ENCODE measurements around the gene CCNE1. TPM values are rescaled to one million over a fixed set of nuclear protein-coding genes. Genes with fewer than 3 reads are reported as not detected.

The CCNE1 gene
- total RNA-seq, 1 experiment from 2014 or later = 40.2 TPM

DNA sequence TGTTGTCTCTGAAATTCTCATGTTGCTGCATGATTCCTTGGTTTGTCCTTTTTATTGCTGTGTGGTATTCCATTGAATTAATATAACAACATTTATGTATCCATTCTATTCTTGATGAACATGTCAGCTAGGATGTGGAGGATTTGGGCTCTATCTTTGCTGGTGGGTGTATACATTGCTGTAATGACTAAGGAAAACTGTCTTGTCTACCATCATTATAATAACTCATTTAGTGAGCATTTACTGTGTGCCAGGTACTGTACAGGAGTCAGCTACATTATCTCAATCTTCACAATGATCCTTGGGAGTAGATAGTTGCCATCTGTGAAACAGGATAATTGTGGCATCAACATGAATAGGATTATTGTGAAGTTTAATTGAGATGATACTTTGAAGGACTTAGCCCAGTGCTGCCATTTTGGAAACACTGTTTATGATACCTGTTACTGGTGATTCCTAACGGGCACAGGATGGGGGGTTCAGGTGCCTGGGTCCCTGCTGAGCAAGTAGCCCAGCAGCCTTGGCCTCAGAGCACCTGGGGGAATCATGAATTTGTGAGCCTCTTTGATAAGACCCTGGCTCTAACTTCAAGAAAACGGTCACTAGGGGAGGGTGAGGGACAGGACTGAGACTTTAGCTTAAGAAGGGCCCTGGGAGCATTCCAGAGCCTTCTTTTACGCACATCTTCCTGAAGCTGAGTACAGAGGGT lies 1.8 kb upstream of the CCNE1 start:
- no peaks in the 10 kb centered on the region for H3K79me1 ChIP-seq (ENCODE audit: insufficient read depth, low read depth, low read length, poor library complexity, severe bottlenecking)
- no peaks in the 10 kb centered on the region for H3K9me3 ChIP-seq (ENCODE audit: control insufficient read depth, low read depth, low read length)
- H3K27ac ChIP-seq (ENCODE audit: insufficient read length, low read depth, low read length) = no peak overlapping the region
- Mint-ChIP-seq H3K36me3 (ENCODE audit: insufficient read depth in 1 of 3, low read depth in 3 of 3) (peaks cover 6 to 12% (median 9%) of the 10 kb centered on the region in 3 experiments), H3K27me3 (ENCODE audit: low read depth) (peaks cover 7% of the 10 kb centered on the region), H3K9me3 (no peaks in the 10 kb centered on the region; a peak in 1 of 5 replicates), H3K4me3 (peak overlapping the region in 1 of 2 experiments; percentile 89; a peak in 1 of 5 replicates), H3K4me1 (peaks cover 0 to 14% of the 10 kb centered on the region in 2 experiments; a peak in 3 of 4 replicates), H3K27ac (no peak overlapping the region)
- peaks cover 5% of the 10 kb centered on the region for H3K23me2 ChIP-seq (ENCODE audit: insufficient read length, low read depth, low read length, poor library complexity, severe bottlenecking)
- H2AK5ac ChIP-seq (ENCODE audit: insufficient read length, low read length) = no peak overlapping the region
- no peak overlapping the region for H2BK20ac ChIP-seq (ENCODE audit: low read depth, low read length, poor library complexity, severe bottlenecking)
- H4K5ac ChIP-seq (ENCODE audit: insufficient read length, low read depth, low read length) = no peak overlapping the region
- H2BK120ac ChIP-seq (ENCODE audit: low read depth, low read length, poor library complexity, severe bottlenecking) = no peak overlapping the region
- H4K8ac ChIP-seq (replicated peaks; ENCODE audit: insufficient read length, low read depth, low read length) = no peak overlapping the region
- no peaks in the 10 kb centered on the region for H4K20me1 ChIP-seq (ENCODE audit: control insufficient read depth, insufficient read depth, insufficient read length)
- no peak overlapping the region for H2BK12ac ChIP-seq (ENCODE audit: insufficient read length, low read depth, low read length)
- no peak overlapping the region for H3K23ac ChIP-seq (ENCODE audit: insufficient read length, low read depth, low read length)
- no peak overlapping the region for H3T11ph ChIP-seq (ENCODE audit: low read length)
- H3K27me3 ChIP-seq (ENCODE audit: insufficient read depth, low read length) = no peaks in the 10 kb centered on the region
- no peak for DNase-seq
- H2BK5ac ChIP-seq (ENCODE audit: insufficient read length, low read length) = no peak overlapping the region
- H2BK15ac ChIP-seq (ENCODE audit: low read depth, low read length) = no peak overlapping the region
- no peak overlapping the region for H3K18ac ChIP-seq (ENCODE audit: insufficient read length, low read depth, low read length)
- H3K9ac ChIP-seq (ENCODE audit: extremely low read depth, insufficient read length, low read length) = no peak overlapping the region
- no CpG with 5 or more reads among the region's 3 CpGs for WGBS (ENCODE audit: extremely low coverage, insufficient read length, low lambda C conversion rate)
- no peak overlapping the region for H3K4me2 ChIP-seq (ENCODE audit: insufficient read depth, insufficient read length, low read length)
- H3K56ac ChIP-seq (ENCODE audit: insufficient read length, low read depth, low read length) = no peak overlapping the region
- no peak for TF ChIP-seq CTCF (conservative IDR thresholded peaks at IDR 0.05)
- H3K14ac ChIP-seq (ENCODE audit: insufficient read depth, low read length) = no peak overlapping the region
- H3K79me2 ChIP-seq (ENCODE audit: insufficient read depth, low read length) = no peaks in the 10 kb centered on the region
- H4K91ac ChIP-seq (ENCODE audit: insufficient read length, low read depth, low read length) = no peak overlapping the region
- no peak overlapping the region for H3K4ac ChIP-seq (ENCODE audit: low read depth, low read length)
- H3K4me1 ChIP-seq (ENCODE audit: insufficient read depth, low read length) = no peaks in the 10 kb centered on the region; the same call in 1 of the 2 replicates
- H2AFZ ChIP-seq (ENCODE audit: low read length) = no peak overlapping the region

All from H9 (cell line).